Erythroblast (primary cell): ENCODE data around the gene CSF2.

Source experiments
- GATA1 ChIP-seq: IDR thresholded peaks from 2 replicates; pipeline ENCODE4 v1.6.1; 2011; ENCODE audit warnings: low read depth, mild to moderate bottlenecking, control low read depth, low read length, moderate library complexity
- POLR2A ChIP-seq: IDR thresholded peaks from 2 replicates; pipeline ENCODE4 v1.6.1; 2011; ENCODE audit warnings: mild to moderate bottlenecking, low read length

GRCh38 chr5:132063090-132063911 is 10.3 kb upstream of the CSF2 start:
- no peak for TF ChIP-seq POLR2A
- TF ChIP-seq GATA1: no peak
